ENCODE results near the gene AKT1S1. TPM values are rescaled to one million over a fixed set of nuclear protein-coding genes. Genes with fewer than 3 reads are reported as not detected.

Gene AKT1S1
- total RNA-seq, 1 donor from 2014 or later, result 48.8 TPM

DNA sequence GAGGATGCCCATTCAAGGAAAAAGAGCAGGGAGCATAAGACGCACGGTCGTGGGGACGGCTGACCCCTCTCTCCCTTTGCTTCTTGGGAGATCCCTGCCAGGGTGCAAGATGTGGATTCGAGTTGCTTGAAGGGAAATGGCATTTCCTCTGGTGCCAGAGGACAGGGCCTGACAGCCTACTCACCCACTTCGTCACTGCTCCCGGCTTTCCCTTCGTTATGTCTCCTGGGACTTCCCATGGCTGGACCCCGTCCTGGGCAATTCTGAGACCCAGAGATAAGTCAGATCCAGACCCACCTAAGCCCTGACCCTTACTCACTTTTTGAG, 1.6 kb upstream of the AKT1S1 start:
- H3K9me3 Mint-ChIP-seq (ENCODE audit: low read depth), result no peaks in the 10 kb centered on the region
- peak overlapping the region; percentile 33 for H3K27ac Mint-ChIP-seq
- peaks cover 22% of the 10 kb centered on the region for H3K36me3 Mint-ChIP-seq (ENCODE audit: insufficient read depth)
- peaks cover 12% of the 10 kb centered on the region for H3K4me1 Mint-ChIP-seq (ENCODE audit: low read depth)
- no peaks in the 10 kb centered on the region for H3K27me3 Mint-ChIP-seq
- TF ChIP-seq, protein P1, sequence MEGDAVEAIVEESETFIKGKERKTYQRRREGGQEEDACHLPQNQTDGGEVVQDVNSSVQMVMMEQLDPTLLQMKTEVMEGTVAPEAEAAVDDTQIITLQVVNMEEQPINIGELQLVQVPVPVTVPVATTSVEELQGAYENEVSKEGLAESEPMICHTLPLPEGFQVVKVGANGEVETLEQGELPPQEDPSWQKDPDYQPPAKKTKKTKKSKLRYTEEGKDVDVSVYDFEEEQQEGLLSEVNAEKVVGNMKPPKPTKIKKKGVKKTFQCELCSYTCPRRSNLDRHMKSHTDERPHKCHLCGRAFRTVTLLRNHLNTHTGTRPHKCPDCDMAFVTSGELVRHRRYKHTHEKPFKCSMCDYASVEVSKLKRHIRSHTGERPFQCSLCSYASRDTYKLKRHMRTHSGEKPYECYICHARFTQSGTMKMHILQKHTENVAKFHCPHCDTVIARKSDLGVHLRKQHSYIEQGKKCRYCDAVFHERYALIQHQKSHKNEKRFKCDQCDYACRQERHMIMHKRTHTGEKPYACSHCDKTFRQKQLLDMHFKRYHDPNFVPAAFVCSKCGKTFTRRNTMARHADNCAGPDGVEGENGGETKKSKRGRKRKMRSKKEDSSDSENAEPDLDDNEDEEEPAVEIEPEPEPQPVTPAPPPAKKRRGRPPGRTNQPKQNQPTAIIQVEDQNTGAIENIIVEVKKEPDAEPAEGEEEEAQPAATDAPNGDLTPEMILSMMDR (IDR thresholded peaks at IDR 0.05; ENCODE audit: unreplicated experiment), result no peak
- H3K4me3 Mint-ChIP-seq (ENCODE audit: low read depth), result no peak overlapping the region
- DNase-seq (ENCODE audit: low spot score, unreplicated experiment), result no peak

- H3K27ac Mint-ChIP-seq, result no peak overlapping the region
- H3K4me3 Mint-ChIP-seq (ENCODE audit: low read depth), result no peak overlapping the region
- peaks cover 12% of the 10 kb centered on the region for H3K4me1 Mint-ChIP-seq (ENCODE audit: low read depth)
- no peaks in the 10 kb centered on the region for H3K9me3 Mint-ChIP-seq (ENCODE audit: low read depth)
- H3K27me3 Mint-ChIP-seq, result no peaks in the 10 kb centered on the region
- DNase-seq (ENCODE audit: low spot score, unreplicated experiment), result peak; percentile 97
- H3K36me3 Mint-ChIP-seq (ENCODE audit: insufficient read depth), result peaks cover 17% of the 10 kb centered on the region
- TF ChIP-seq, protein P1 (IDR thresholded peaks at IDR 0.05; ENCODE audit: unreplicated experiment), result no peak
Measured at GRCh38 chr19:49877879-49878743, 956 bp upstream of the AKT1S1 start.

- peaks cover 9% of the 10 kb centered on the region for H3K36me3 Mint-ChIP-seq (ENCODE audit: insufficient read depth)
- peak; percentile 95 for DNase-seq (ENCODE audit: low spot score, unreplicated experiment)
- no peak overlapping the region for H3K4me3 Mint-ChIP-seq (ENCODE audit: low read depth)
- no peaks in the 10 kb centered on the region for H3K9me3 Mint-ChIP-seq (ENCODE audit: low read depth)
- no peak overlapping the region for H3K27ac Mint-ChIP-seq
- TF ChIP-seq, protein P1 (IDR thresholded peaks at IDR 0.05; ENCODE audit: unreplicated experiment), result no peak
- H3K4me1 Mint-ChIP-seq (ENCODE audit: low read depth), result peaks cover 14% of the 10 kb centered on the region
- no peaks in the 10 kb centered on the region for H3K27me3 Mint-ChIP-seq
Measured at GRCh38 chr19:49876422-49877019, 634 bp downstream of the AKT1S1 start.

DNA sequence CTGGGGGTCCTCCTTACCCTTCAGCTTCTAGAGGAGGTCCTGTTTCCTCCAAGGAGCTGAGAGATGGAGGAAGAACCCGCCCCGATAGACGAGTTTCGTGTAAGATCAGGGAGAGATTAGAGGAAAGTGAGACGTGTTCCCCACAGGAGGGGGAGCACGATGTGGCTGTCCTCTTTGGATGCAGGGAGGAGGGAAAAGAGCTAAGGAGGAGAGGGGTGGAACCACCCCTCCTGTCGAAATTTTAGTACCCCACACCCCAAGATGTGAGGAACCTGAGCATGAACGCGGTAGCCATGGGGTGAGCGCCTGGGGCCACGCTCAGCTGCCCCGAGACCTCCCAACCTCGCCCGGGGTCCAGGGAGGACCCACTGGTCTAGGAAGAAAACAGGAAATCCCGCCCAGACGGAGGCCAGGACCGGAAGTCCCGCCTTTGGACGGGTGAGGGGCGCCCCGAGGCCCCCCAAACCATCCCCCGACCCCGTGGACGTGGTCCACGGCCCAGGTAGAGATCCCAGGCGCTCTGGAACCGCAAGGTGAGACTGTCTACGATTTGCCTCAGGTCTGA, 1.2 kb downstream of the AKT1S1 start:
- Mint-ChIP-seq H3K9me3 (ENCODE audit: low read depth) (no peaks in the 10 kb centered on the region), H3K4me3 (ENCODE audit: low read depth) (no peak overlapping the region), H3K36me3 (ENCODE audit: insufficient read depth) (peaks cover 6% of the 10 kb centered on the region), H3K27ac (no peak overlapping the region), H3K4me1 (ENCODE audit: low read depth) (peaks cover 14% of the 10 kb centered on the region), H3K27me3 (no peaks in the 10 kb centered on the region)
- TF ChIP-seq, protein P1 (IDR thresholded peaks at IDR 0.05; ENCODE audit: unreplicated experiment), result no peak
- DNase-seq (ENCODE audit: low spot score, unreplicated experiment), result peak; percentile 41

- Mint-ChIP-seq H3K27ac (no peak overlapping the region), H3K9me3 (ENCODE audit: low read depth) (no peaks in the 10 kb centered on the region), H3K27me3 (no peaks in the 10 kb centered on the region), H3K36me3 (ENCODE audit: insufficient read depth) (peaks cover 6% of the 10 kb centered on the region), H3K4me3 (ENCODE audit: low read depth) (no peak overlapping the region), H3K4me1 (ENCODE audit: low read depth) (peaks cover 18% of the 10 kb centered on the region)
- no peak for DNase-seq (ENCODE audit: low spot score, unreplicated experiment)
- TF ChIP-seq, protein P1 (IDR thresholded peaks at IDR 0.05; ENCODE audit: unreplicated experiment), result no peak
Measured at GRCh38 chr19:49875177-49875576, 2.0 kb downstream of the AKT1S1 start.

Measured in progenitor cell of endocrine pancreas (in vitro differentiated cells).